HepG2 (cell line): ENCODE data around the gene CREM. TPM values are rescaled to one million over a fixed set of nuclear protein-coding genes. Genes with fewer than 3 reads are reported as not detected.

Experiments used
- ATAC-seq: fragments of 200-7000 bp; cut with Tn5 transposase; 3 replicates; pipeline ENCODE4 v1.9.1; 2020; ENCODE audit warnings: mild to moderate bottlenecking, moderate library complexity
- BruUV-seq: library from RNA; stranded (reverse); fragments of 400-500 nt; replicated peaks from 2 replicates; lab custom pipeline; 2021; lab: Mats Ljungman, UMichigan
- CTCF ChIA-PET: fragments of 300-600 bp; formaldehyde crosslinking; extraction: SDS; loops from one replicate; lab custom pipeline; 2021; ENCODE audit warnings: low total read pairs, inconsistent platforms, low intra/inter-chr PET ratio; lab: Yijun Ruan, JAX
- POLR2A ChIA-PET: fragments of 350-600 bp; sonication (Branson Sonifier 250); formaldehyde crosslinking; loops from one replicate; lab custom pipeline; 2020; ENCODE audit warnings: antibody characterized with exemption, inconsistent platforms; lab: Yijun Ruan, JAX
- DNase-seq: peaks from one replicate; pipeline ENCODE4 v3.0.0-alpha.2; 2015; ENCODE audit warnings: low spot score
- FAIRE-seq: peaks from 3 replicates; lab custom pipeline; 2011; peaks lifted over from hg19 to GRCh38; lab: Jason Lieb, UNC
- H2AFZ ChIP-seq: one replicate; pipeline ENCODE4 v1.6.1; 2011; ENCODE audit warnings: low read length, inconsistent platforms
- H3K27ac ChIP-seq: fragments of 300-600 bp; 3 replicates; pipeline ENCODE4 v1.8.0; 2011; ENCODE audit warnings: mixed run types, mild to moderate bottlenecking, mixed read lengths, low read length, inconsistent platforms; ENCODE audit not compliant: insufficient read depth; ENCODE audit errors: extremely low read length
- H3K27me3 ChIP-seq, 2 experiments: fragments of 200-600 bp in 1 of 2; 2 replicates in 1 of 2; 3 replicates in 1 of 2; pipeline versions ENCODE4 v1.6.0 to v1.8.0; 2011; ENCODE audit warnings: low read length in 2 of 2, mild to moderate bottlenecking in 2 of 2, moderate library complexity in 2 of 2, inconsistent platforms in 1 of 2; ENCODE audit not compliant: insufficient read depth in 2 of 2, control insufficient read depth in 1 of 2
- H3K36me3 ChIP-seq, 2 experiments: fragments of 200-600 bp in 1 of 2; replicated peaks in 1 of 2; 2 replicates in 1 of 2; 3 replicates in 1 of 2; pipeline versions ENCODE4 v1.5.1 to v1.8.0; 2011; ENCODE audit warnings: low read length in 2 of 2, inconsistent platforms in 1 of 2; ENCODE audit not compliant: insufficient read depth in 2 of 2, control insufficient read depth in 1 of 2
- H3K4me1 ChIP-seq: 2 replicates; pipeline ENCODE4 v1.5.1; 2012; ENCODE audit warnings: low read length, inconsistent platforms; ENCODE audit not compliant: insufficient read depth
- H3K4me2 ChIP-seq: 2 replicates; pipeline ENCODE4 v1.6.0; 2011; ENCODE audit warnings: low read depth, low read length, inconsistent platforms
- H3K4me3 ChIP-seq, 3 experiments: fragments of 200-600 bp in 1 of 3; sonication (generic), shearing (Covaris generic) in 1 of 3; replicated peaks in 1 of 3; 2 replicates each; pipeline ENCODE4 v1.5.1; 2011 to 2016; ENCODE audit warnings: low read length in 3 of 3, inconsistent platforms in 2 of 3, low read depth in 2 of 3, mild to moderate bottlenecking in 2 of 3, control low read depth in 1 of 3, mixed read lengths in 1 of 3; ENCODE audit not compliant: insufficient read depth in 1 of 3
- H3K79me2 ChIP-seq: one replicate; pipeline ENCODE4 v1.6.1; 2011; ENCODE audit warnings: low read length, inconsistent platforms; ENCODE audit not compliant: insufficient read depth
- H3K9ac ChIP-seq: 2 replicates; pipeline ENCODE4 v1.6.0; 2011; ENCODE audit warnings: mild to moderate bottlenecking, low read depth, low read length, inconsistent platforms; ENCODE audit not compliant: insufficient read depth
- H3K9me3 ChIP-seq: 2 replicates; pipeline ENCODE4 v1.5.1; 2012; ENCODE audit warnings: mild to moderate bottlenecking, low read length
- H4K20me1 ChIP-seq: 2 replicates; pipeline ENCODE4 v1.6.0; 2011; ENCODE audit warnings: inconsistent platforms, mild to moderate bottlenecking, low read length, moderate library complexity; ENCODE audit not compliant: insufficient read depth
- EP300 ChIP-seq, 3 experiments: sonication (generic) in 1 of 3; formaldehyde crosslinking in 1 of 3; IDR thresholded peaks; 2 replicates each; pipeline versions ENCODE4 v1.5.1 to v1.6.1; 2011 to 2020; ENCODE audit warnings: low read depth in 2 of 3, low read length in 2 of 3, borderline replicate concordance in 1 of 3, improper control_type of control experiment in 1 of 3, mild to moderate bottlenecking in 1 of 3, missing genetic modification reagents in 1 of 3, moderate library complexity in 1 of 3
- KMT2B ChIP-seq: IDR thresholded peaks from 2 replicates; pipeline ENCODE4 v1.6.1; 2016; ENCODE audit warnings: missing genetic modification reagents, missing compliant biosample characterization
- NRL ChIP-seq: sonication (generic); formaldehyde crosslinking; IDR thresholded peaks from 2 replicates; pipeline ENCODE4 v1.5.0; 2020; ENCODE audit warnings: missing genetic modification reagents, mild to moderate bottlenecking, moderate library complexity, borderline replicate concordance
- SMAD9 ChIP-seq: sonication (generic); formaldehyde crosslinking; IDR thresholded peaks from 2 replicates; pipeline ENCODE4 v1.5.1; 2020; ENCODE audit warnings: mild to moderate bottlenecking, missing genetic modification reagents
- ZFX ChIP-seq: sonication (generic); formaldehyde crosslinking; IDR thresholded peaks from 2 replicates; pipeline ENCODE4 v1.4.0; 2020; ENCODE audit warnings: mild to moderate bottlenecking, low read depth, missing genetic modification reagents, moderate library complexity
- ZMAT3 ChIP-seq: sonication (generic); formaldehyde crosslinking; conservative IDR thresholded peaks from 2 replicates; pipeline ENCODE4 v1.7.0; 2021; ENCODE audit warnings: missing genetic modification reagents
- WGBS: methylation state at CpG from one replicate; pipeline ENCODE4 v1.1.6; 2017; ENCODE audit warnings: low lambda C conversion rate; 5-methylcytosine and 5-hydroxymethylcytosine counted together
- in situ Hi-C: cut with HindIII; loops from 2 replicates; pipeline ENCODE4 v1.10.0; 2017; ENCODE audit warnings: low pct_unique_long_range_greater_than_20kb; ENCODE audit not compliant: extremely low pct_ligation_motif_present
- intact Hi-C: fragments of 100-400 bp; cut with micrococcal nuclease; formaldehyde crosslinking; loops from one replicate; pipeline ENCODE4 v1.10.0; 2022; ENCODE audit not compliant: unreplicated experiment
- polyA plus RNA-seq, 8 experiments: library from polyadenylated mRNA; depleted of rRNA in 3 of 8; stranded (reverse) in 7 of 8; unstranded in 1 of 8; fragments of >200 nt; fragmentation: Illumina TruSeq in 4 of 8; extraction: Trizol in 4 of 8; gene quantifications; 2 replicates each; pipeline versions ENCODE4 v1.2.1 to v1.2.3, GENCODE V29; 2011 to 2016; ENCODE audit warnings: low read depth in 4 of 8, missing spikeins in 1 of 8, mixed read lengths in 1 of 8; ENCODE audit not compliant: insufficient read depth in 1 of 8
- total RNA-seq, 5 experiments: library from RNA; depleted of rRNA; stranded (reverse); fragments of >200 nt; fragmentation: Illumina TruSeq; extraction: Trizol; gene quantifications; 2 replicates each; pipeline ENCODE4 v1.2.3, GENCODE V29; 2016; ENCODE audit warnings: low read depth in 1 of 5

The CREM gene
- total and polyA plus RNA-seq, 2 of the 13 experiments (the other 11 are each of a cell fraction or from before 2014, with no cell fraction given): 21.3 to 25.4 TPM

GRCh38 chr10:35251373-35252100 is 124.9 kb downstream of the CREM start:
- no peak for DNase-seq
- intact Hi-C loops (no loop called here), in situ Hi-C loops (no loop called here)
- BruUV-seq: no TSS peak
- ATAC-seq: no peak
- Histone ChIP-seq H3K4me1 (no peaks in the 10 kb centered on the region), H3K9me3 (no peaks in the 10 kb centered on the region), H3K79me2 (no peaks in the 10 kb centered on the region), H3K4me3 (no peak overlapping the region), H3K36me3 (no peaks in the 10 kb centered on the region), H3K27ac (no peak overlapping the region), H4K20me1 (no peaks in the 10 kb centered on the region), H2AFZ (no peak overlapping the region), H3K4me2 (no peak overlapping the region), H3K27me3 (peaks cover 0 to 1% of the 10 kb centered on the region in 2 experiments; a peak in 1 of 5 replicates), H3K9ac (no peak overlapping the region)
- ChIA-PET CTCF (no interaction called here), POLR2A (no interaction called here)
- no peak for FAIRE-seq
- TF ChIP-seq NRL (no peak), EP300 (IDR thresholded peaks at IDR 0.05; ENCODE audit: low read depth in 2 of 2, low read length in 2 of 2) (no peak), EP300 (CRISPR knock-in tag; IDR thresholded peaks at IDR 0.05; ENCODE audit: borderline replicate concordance) (no peak), ZMAT3 (no peak), ZFX (CRISPR knock-in tag) (no peak), KMT2B (CRISPR knock-in tag) (no peak), SMAD9 (CRISPR knock-in tag) (no peak)
- 28% methylated on average over 6 of the region's 6 CpGs for WGBS
